ENCODE data around the gene RPTOR.

The RPTOR gene

GRCh38 chr17:80887639-80888175 lies 343.1 kb downstream of the RPTOR start:
- no peak for DNase-seq

GRCh38 chr17:80888276-80889160 lies 343.9 kb downstream of the RPTOR start:
- DNase-seq, result no peak

GRCh38 chr17:80889231-80890195 lies 344.9 kb downstream of the RPTOR start:
- no peak for DNase-seq

GRCh38 chr17:80890196-80890920 lies 345.7 kb downstream of the RPTOR start:
- DNase-seq, result no peak

DNA sequence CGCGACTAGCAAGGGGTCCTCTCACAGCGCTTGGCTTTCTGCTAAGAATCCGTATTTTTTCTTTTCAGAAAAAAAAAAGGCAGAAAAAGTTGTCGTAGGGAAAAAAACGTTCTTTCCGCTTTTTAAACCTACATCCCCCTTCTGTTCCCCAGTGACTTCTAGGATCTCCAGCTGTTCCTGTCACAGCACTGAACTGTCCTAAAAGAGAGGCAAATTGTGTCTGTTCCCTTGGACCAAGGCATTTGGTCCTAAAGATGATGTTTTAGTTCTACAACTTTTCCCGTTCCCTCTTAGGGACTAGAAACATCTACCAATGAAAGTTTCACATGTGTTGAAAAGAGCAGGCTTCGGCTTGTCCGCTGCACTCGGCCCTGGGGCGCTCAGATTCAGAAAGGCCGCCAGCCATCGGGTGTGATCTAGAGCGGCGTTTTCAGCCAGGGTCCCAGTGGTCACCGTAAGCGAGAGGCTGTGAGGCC lies 346.3 kb downstream of the RPTOR start:
- no peak for DNase-seq

GRCh38 chr17:80891397-80892018 lies 346.9 kb downstream of the RPTOR start:
- no peak for DNase-seq

- no peak for DNase-seq
These were observed 347.6 kb downstream of the RPTOR start for GRCh38 chr17:80892019-80892855.

GRCh38 chr17:80892900-80893603 lies 348.4 kb downstream of the RPTOR start:
- DNase-seq, result no peak

DNA sequence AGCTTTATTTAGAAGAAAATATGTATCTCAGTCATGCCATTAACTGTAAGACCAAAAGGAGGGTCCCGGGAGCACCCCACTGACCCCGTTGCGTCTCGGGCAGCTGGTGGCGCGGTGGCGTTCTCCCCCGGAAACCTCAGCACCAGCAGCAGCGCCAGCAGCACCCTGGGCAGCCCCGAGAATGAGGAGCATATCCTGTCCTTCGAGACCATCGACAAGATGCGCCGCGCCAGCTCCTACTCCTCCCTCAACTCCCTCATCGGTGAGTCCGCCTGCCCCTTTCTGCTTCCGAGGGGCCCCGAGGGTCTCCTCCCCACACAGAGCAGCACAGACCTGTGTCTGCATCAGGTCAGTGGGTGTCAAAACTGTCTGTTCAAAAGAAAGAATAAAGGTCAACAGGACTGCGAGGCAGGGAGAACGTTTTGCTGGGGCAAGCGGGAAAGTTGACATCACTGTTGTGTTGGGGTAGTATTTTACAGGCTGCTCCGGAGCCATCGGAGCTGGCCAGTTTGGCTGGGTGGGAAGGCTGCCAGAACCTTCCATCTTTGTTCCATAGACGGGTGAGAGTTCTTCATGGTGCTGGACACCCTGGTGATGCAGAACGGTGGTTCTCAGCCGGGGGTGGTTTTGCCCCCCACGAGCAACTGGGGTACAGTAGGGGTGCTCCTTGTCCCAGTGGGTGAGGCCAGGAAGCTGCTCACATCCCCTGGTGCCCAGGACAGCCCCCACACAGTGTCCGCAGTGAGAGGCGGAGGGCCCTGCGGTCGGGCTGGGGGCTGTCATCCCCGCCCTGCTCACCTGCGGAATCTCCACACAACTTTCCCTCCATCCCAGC lies 349.2 kb downstream of the RPTOR start:
- DNase-seq, result no peak

GRCh38 chr17:80894439-80894721 lies 349.7 kb downstream of the RPTOR start:
- peak; percentile 6 for DNase-seq

DNA sequence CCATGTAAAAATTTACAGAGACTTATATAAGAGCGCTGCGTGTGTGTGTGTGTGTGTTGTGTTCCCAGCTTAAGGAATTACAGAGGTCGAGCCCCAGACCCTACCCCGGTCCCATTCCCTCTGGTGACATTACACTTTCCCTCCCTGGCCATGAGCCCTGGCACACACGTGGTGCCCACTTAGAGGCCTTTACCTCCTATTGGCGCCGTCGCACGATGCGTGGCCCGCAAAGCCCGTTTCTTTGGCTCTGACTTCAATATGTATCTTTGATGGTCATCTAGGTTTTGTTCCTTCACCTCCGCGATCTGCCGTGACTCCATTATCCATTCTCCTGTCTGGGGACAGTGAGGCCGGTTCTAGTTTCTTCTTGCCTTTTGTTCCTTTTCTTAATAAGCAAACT lies 350.1 kb downstream of the RPTOR start:
- DNase-seq, result no peak

DNA sequence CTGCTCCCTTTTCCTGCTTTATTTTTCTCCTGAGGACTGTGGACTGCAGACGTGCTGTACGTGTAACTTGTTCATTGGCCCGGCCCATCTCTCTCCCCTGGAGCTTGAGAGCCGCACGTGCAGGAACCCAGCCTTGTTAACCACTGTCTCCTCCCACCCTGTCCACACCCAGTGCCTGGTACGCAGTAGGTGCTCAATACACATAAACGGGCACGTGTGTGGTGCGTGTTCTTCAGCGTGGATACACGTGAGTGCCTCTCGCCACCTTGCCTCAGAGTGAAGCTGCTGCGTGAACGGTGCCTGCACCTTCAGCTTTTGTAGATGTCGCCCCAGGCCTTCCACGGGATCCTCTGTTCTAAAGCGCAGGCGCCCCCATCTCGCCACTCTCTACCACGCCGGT lies 350.7 kb downstream of the RPTOR start:
- no peak for DNase-seq

DNA sequence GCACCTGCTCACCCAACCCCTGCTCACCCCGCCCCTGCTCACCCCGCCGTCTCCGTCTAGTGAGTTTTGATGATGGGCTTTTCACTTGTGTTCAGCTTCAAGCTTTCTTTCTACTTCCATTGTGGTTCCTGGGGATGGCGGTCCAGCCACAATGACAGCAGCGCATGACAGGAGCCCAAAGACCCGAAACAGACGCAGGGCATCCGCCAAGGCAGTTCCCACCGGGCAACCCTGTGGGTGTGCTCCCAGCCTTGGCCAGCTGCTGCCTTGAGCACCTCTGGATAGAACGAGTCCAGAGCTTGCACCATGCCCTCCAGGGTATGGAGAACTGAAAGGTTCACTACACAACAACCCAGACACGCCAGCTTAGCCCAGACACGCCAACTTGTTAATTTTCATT lies 354.1 kb downstream of the RPTOR start:
- DNase-seq, result no peak

DNA sequence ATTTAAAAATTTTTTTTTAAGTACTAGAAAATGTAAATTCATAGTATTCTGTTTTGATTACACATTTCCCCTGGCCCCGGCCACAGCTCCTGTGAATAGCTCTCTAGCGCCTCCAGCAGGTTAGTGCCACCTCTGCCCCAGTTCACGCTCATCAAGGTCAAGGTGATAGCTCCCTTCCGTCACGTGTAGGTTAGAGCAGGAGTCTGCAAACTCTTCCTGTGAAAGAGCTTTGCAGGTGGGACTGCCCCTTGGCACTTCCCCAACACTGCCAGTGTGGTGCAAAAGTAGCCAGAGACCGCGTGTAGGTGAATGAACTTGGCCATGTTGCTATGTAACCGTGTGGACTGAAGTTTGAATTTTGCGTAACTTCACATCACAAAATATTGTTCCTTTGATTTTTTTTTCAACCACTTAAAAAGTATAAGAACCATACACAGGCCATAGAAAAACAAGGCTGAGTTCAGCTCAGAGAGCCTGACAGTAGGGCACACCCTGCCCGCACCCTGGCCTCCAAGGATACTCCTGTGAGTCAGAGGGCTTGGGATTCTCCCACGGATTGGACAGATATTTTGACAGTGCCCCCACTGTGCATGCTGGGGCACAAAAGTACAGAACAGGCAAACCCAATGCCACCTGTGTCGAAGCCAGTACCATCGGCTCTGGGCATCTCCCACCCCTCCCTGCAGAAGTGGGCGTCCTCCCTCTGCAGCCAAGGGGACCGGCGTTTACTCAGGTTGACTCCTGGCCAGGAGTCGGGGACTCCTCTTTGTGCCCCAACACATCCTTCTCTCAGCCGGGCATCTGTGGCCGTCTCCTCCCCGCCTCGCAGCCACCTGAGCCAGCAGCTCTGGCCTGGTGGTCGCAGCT lies 355.0 kb downstream of the RPTOR start:
- DNase-seq, result peak; percentile 61

DNA sequence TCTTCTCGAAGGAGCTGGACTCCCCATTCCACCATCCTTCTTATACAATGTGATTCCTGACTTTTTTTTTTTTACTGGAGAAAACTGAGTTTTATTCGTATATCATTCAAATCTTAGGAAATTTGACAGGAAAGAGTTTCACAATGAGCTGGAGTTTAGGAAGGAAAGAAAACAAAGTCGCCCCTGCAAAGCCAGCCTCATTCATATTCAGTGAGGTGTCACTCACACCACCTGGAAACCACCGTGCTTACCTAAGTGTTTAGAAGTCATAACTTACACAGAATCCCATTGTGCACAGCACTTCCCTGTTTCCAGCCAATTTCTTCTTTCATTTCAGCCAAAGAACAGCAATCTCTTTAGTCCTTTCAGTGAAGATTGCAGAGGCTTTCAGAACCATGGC lies 356.7 kb downstream of the RPTOR start:
- DNase-seq, result no peak

DNA sequence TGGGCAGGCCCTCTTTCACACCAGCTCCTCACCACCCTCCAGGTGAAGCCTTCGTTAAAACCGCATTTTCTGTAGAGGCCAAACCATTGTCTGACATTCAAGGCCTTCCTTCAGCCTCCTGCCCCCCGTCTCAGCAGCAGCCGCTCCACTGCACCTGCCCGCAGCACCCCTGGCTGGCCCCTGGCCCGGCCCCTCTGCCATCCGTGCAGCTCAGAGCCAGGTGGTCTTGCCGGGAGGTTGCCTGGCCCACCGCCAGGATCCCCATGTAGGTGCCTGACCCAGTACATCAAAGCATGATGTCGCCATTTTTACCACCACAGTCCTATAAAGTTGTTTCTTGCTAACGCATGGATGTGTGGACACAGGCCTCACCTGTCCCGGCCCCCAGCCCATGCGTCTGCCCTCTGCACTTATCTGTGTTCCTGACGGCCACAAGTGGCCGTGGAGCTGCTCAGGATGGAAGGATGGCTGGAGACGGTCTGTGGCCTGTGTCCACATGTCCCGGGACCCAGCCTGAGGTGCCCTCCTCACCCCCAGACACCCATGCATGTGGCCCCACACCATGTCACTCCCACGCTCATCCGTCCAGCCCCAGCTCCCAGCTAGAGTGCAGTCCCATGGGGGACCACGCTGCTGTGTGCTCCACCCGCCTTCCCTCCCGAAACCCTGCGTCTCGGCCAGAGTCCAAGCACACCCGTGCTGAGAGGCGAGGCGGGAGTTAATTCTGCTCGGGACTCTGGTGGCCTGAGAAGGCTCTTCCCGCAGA lies 357.7 kb downstream of the RPTOR start:
- no peak for DNase-seq

- DNase-seq, result no peak
These were observed 358.4 kb downstream of the RPTOR start for GRCh38 chr17:80902963-80903611.

All from NCI-H82 (cell line).